ENCODE measurements around the gene AQP2.
A peak's percentile ranks its signal among the peaks of the same experiment; 100 is the strongest.

DNA sequence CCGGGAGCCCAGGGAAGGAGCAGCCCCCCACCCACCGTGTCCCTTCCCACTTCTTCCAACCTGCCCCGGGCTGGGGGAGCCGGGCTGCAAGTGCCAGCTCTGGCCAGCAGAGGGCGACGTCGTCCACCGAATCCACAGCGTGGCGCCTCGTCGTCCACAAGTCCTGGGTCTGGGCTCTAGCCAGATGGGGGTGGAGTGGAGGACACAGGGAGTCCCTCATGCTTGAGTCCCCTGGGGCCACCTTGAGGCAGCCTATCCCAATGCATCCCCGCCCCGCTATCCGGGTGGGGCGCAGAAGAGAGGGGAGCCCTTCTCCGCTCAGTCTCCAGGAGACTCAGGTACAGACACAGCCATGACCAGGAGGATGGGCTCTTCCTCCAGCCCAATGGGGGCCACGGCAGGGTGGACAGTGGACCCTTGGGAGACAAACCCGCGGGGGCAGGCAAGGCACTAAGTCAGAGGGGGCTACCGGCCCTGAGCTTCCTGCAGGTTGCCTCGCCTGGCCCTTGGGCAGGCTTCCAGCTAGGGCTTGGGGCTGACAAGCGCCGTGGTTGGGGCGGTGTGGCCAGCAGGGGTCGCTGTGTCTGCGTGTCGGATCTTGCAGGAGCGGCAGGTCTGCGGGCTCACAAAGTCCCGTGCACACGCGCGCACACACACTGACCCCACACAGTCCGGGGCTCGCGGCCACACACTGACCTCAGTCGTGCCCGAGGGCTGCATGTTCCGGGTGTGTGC lies 16.7 kb downstream of the AQP2 start:
- TF ChIP-seq, protein P1, sequence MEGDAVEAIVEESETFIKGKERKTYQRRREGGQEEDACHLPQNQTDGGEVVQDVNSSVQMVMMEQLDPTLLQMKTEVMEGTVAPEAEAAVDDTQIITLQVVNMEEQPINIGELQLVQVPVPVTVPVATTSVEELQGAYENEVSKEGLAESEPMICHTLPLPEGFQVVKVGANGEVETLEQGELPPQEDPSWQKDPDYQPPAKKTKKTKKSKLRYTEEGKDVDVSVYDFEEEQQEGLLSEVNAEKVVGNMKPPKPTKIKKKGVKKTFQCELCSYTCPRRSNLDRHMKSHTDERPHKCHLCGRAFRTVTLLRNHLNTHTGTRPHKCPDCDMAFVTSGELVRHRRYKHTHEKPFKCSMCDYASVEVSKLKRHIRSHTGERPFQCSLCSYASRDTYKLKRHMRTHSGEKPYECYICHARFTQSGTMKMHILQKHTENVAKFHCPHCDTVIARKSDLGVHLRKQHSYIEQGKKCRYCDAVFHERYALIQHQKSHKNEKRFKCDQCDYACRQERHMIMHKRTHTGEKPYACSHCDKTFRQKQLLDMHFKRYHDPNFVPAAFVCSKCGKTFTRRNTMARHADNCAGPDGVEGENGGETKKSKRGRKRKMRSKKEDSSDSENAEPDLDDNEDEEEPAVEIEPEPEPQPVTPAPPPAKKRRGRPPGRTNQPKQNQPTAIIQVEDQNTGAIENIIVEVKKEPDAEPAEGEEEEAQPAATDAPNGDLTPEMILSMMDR (IDR thresholded peaks at IDR 0.05) = peak; percentile 70 to 84 (median 79)
- TF ChIP-seq POLR2A (IDR thresholded peaks at IDR 0.05) (no peak), POLR2AphosphoS5 (IDR thresholded peaks at IDR 0.05) (peak in 1 of 3 donors; percentile 16)

Measured in breast epithelium (tissue), 3 donors.